Uterus (tissue), 4 donors: ENCODE measurements around the gene PTPRN2. TPM values are rescaled to one million over a fixed set of nuclear protein-coding genes. Genes with fewer than 3 reads are reported as not detected.
"Not testable (repeated sequence)": the region's sequence is repeated elsewhere in the genome, so short reads cannot be mapped to it uniquely, and the experiment has no call there.

Experiments used
- DNase-seq, 2 donors: peaks; one replicate each; pipeline ENCODE4 v3.0.0-alpha.2; 2019 to 2020
- H3K27ac ChIP-seq, 2 donors: fragments of 200-600 bp; sonication (generic); 1 replicate in 1 of 2; 2 replicates in 1 of 2; pipeline ENCODE4 v1.5.1; 2016 to 2018
- H3K27me3 ChIP-seq, 2 donors: fragments of 200-600 bp; sonication (generic); one replicate each; pipeline ENCODE4 v1.5.1; 2018 to 2019; ENCODE audit warnings: control low read depth in 1 of 2
- H3K36me3 ChIP-seq, 2 donors: fragments of 200-600 bp; sonication (generic); one replicate each; pipeline ENCODE4 v1.5.1; 2019; ENCODE audit warnings: control low read depth in 1 of 2
- H3K4me1 ChIP-seq, 2 donors: fragments of 200-600 bp; sonication (generic); one replicate each; pipeline ENCODE4 v1.5.1; 2018 to 2019; ENCODE audit warnings: control low read depth in 1 of 2
- H3K4me3 ChIP-seq, 2 donors: fragments of 200-600 bp; sonication (generic); 1 replicate in 1 of 2; 2 replicates in 1 of 2; pipeline ENCODE4 v1.5.1; 2018 to 2019; ENCODE audit warnings: mild to moderate bottlenecking in 1 of 2
- H3K9me3 ChIP-seq, 2 donors: fragments of 200-600 bp; sonication (generic); one replicate each; pipeline ENCODE4 v1.5.1; 2019; ENCODE audit warnings: control low read depth in 1 of 2
- POLR2A ChIP-seq, 2 donors: fragments of 450-650 bp; IDR thresholded peaks; one replicate each; pipeline ENCODE4 v1.6.1; 2016; ENCODE audit warnings: antibody characterized with exemption in 2 of 2, mild to moderate bottlenecking in 1 of 2, moderate library complexity in 1 of 2
- intact Hi-C: fragments of 100-400 bp; cut with DNase I; formaldehyde crosslinking; loops from one replicate; pipeline ENCODE4 v1.15.1; 2023; ENCODE audit warnings: low total_unique reads
- total RNA-seq, 4 donors: library from RNA; depleted of rRNA in 3 of 4; stranded (reverse); fragments of >200 nt in 3 of 4; gene quantifications; one replicate each; pipeline versions ENCODE4 v1.1.0 to v1.2.4, GENCODE V29; 2014 to 2023
- TF ChIP-seq, protein P1 (sequence below), 4 experiments: fragments of 200-600 bp in 2 of 4; fragments of 450-650 bp in 2 of 4; sonication (generic) in 2 of 4; IDR thresholded peaks; one replicate each; pipeline ENCODE4 v1.5.1; 2016 to 2019; ENCODE audit warnings: antibody characterized with exemption in 4 of 4, mild to moderate bottlenecking in 2 of 4, moderate library complexity in 1 of 4
- donor health status: DM: yes; HTN: yes; CAD: no.

The PTPRN2 gene
- total RNA-seq, 4 donors from 2014 or later: 1.2 to 5.2 (median 2.3) TPM

DNA sequence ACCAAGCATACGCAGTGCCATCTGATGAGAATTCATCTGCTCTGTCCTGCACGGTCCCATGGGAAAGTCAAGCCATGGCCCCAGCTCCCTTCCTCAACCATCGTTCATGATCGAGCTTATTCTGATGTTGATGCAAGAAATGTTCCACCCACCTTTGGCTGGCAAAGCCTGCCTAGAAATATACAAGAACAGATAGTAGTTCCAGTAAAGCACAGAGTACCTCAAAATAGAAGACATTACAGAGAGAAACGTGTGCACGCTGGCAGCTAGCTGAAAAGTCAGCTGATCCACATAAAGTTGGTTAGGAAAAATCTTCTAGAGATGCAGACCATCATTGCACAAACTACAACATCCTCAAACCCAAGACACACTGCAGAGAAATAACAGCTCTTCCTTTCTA lies 127.0 kb downstream of the PTPRN2 start:
- Histone ChIP-seq H3K27me3 (no peaks in the 10 kb centered on the region), H3K36me3 (no peaks in the 10 kb centered on the region), H3K4me3 (no peak overlapping the region), H3K9me3 (no peaks in the 10 kb centered on the region), H3K27ac (no peak overlapping the region), H3K4me1 (no peaks in the 10 kb centered on the region)
- no peak for DNase-seq
- intact Hi-C loops: no loop called here
- TF ChIP-seq, protein P1, sequence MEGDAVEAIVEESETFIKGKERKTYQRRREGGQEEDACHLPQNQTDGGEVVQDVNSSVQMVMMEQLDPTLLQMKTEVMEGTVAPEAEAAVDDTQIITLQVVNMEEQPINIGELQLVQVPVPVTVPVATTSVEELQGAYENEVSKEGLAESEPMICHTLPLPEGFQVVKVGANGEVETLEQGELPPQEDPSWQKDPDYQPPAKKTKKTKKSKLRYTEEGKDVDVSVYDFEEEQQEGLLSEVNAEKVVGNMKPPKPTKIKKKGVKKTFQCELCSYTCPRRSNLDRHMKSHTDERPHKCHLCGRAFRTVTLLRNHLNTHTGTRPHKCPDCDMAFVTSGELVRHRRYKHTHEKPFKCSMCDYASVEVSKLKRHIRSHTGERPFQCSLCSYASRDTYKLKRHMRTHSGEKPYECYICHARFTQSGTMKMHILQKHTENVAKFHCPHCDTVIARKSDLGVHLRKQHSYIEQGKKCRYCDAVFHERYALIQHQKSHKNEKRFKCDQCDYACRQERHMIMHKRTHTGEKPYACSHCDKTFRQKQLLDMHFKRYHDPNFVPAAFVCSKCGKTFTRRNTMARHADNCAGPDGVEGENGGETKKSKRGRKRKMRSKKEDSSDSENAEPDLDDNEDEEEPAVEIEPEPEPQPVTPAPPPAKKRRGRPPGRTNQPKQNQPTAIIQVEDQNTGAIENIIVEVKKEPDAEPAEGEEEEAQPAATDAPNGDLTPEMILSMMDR (IDR thresholded peaks at IDR 0.05): no peak
- no peak for TF ChIP-seq POLR2A (IDR thresholded peaks at IDR 0.05)

DNA sequence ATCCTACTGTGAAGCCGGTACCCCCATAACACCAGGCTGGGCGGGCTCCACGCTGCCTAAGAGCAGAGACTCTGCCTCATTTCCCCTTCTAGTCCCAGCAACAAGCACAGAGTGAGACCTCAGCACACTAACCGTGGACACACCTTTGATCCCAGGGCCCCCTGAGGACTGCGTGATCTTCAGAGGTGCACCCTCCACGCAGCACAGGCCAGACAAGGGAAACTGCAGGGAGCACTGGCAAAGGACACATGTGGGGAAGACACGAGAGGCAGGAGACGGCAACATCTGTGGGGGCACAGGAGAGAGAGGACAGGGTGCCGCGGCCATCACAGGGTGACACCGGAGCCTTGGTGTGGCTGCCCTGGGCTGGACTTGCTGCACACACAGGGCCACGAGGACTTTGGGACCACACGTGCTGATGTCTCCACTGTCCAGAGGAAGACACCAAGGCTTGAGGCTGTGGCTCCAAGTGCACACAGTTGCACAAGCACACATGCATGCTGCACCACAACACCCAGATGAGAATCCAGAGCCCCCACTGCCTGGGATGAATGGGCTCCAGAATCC lies 128.8 kb downstream of the PTPRN2 start:
- TF ChIP-seq POLR2A (IDR thresholded peaks at IDR 0.05): no peak
- TF ChIP-seq, protein P1 (IDR thresholded peaks at IDR 0.05): no peak
- no peak overlapping the region for H3K27ac ChIP-seq
- H3K36me3 ChIP-seq: no peaks in the 10 kb centered on the region
- intact Hi-C loops: no loop called here
- no peak overlapping the region for H3K4me3 ChIP-seq
- DNase-seq: no peak
- H3K27me3 ChIP-seq: no peaks in the 10 kb centered on the region
- no peaks in the 10 kb centered on the region for H3K9me3 ChIP-seq
- H3K4me1 ChIP-seq: no peaks in the 10 kb centered on the region

DNA sequence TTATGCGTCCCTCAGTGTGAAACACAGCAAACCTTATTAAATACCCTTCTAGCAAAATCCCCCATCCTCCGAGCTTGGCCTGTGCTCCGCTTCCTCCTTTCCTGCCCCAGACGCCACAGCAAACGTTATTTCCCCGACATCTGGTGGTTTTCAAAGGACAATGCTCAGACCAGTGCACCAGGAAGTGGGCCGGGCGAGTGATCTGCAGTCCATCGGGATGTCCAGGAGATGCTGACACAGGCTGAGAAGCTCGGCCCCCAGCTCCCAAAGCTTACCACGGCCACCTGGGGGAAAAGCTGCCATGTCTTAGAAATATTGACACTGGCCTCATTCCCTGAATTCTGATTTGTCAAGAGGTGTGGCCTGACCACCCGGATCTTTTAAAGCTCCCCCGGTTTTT lies 129.5 kb downstream of the PTPRN2 start:
- Histone ChIP-seq H3K27ac (no peak overlapping the region), H3K4me3 (no peak overlapping the region), H3K27me3 (no peaks in the 10 kb centered on the region), H3K4me1 (no peaks in the 10 kb centered on the region), H3K9me3 (no peaks in the 10 kb centered on the region), H3K36me3 (no peaks in the 10 kb centered on the region)
- TF ChIP-seq, protein P1 (IDR thresholded peaks at IDR 0.05): no peak
- intact Hi-C loops: no loop called here
- DNase-seq: no peak

DNA sequence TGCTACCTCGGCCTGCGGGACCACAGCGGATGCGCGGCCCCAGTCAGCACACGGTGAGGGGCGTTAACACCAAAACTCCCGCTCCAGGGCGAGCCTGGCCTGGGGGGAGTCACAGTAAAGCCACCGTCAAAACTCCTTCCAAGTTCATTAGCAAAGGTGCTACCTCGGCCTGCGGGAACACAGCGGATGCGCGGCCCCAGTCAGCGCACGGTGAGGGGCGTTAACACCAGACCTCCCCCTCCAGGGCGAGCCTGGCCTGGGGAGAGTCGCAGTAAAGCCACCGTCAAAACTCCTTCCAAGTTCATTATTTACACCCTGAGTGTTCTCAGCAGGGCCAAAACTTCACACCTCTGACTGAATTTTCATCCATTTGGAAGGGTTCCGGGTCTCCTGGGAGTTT lies 130.0 kb downstream of the PTPRN2 start:
- H3K36me3 ChIP-seq, H3K9me3 ChIP-seq, H3K27ac ChIP-seq, H3K4me1 ChIP-seq, H3K4me3 ChIP-seq, intact Hi-C loops, H3K27me3 ChIP-seq, DNase-seq: not testable (repeated sequence)

DNA sequence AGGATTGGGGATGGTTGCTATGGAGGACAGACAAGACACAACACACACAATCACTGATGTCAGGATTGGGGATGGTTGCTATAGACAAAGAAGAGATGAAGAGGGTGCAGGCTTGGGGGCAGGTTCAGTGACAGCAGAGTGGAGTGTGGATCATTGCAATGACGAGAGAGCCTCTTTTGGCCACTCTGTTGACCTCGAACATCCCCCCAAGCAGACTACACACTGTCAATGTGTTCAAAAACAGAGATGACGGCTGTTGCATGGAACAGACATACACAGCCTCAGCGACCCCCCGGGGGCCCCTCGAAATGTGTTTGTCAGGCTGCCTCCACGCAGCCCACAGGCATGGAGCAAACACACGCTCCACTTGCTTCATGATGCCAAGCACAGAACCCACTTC lies 133.0 kb downstream of the PTPRN2 start:
- Histone ChIP-seq H3K27ac (no peak overlapping the region), H3K4me3 (no peak overlapping the region), H3K9me3 (no peaks in the 10 kb centered on the region), H3K27me3 (no peaks in the 10 kb centered on the region), H3K4me1 (no peaks in the 10 kb centered on the region), H3K36me3 (no peaks in the 10 kb centered on the region)
- intact Hi-C loops: no loop called here
- no peak for TF ChIP-seq POLR2A (IDR thresholded peaks at IDR 0.05)
- TF ChIP-seq, protein P1 (IDR thresholded peaks at IDR 0.05): no peak
- DNase-seq: no peak

DNA sequence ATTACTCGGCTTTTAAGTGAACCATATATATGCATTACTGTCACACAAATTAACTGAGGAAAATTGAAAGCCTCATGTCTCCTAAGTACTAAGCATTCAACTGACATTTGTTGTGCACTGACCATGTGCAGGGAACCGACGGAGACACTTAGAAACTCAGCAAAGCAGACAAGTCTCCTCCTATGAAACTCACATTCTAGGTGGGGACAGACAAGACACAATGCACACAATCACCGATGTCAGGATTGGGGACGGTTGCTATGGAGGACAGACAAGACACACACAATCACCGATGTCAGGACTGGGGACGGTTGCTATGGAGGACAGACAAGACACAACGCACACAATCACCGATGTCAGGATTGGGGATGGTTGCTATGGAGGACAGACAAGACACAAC lies 134.0 kb downstream of the PTPRN2 start:
- no peak overlapping the region for H3K4me3 ChIP-seq
- H3K4me1 ChIP-seq: no peaks in the 10 kb centered on the region
- intact Hi-C loops: no loop called here
- no peak for DNase-seq
- TF ChIP-seq, protein P1 (IDR thresholded peaks at IDR 0.05): no peak
- no peak overlapping the region for H3K27ac ChIP-seq
- no peaks in the 10 kb centered on the region for H3K9me3 ChIP-seq
- no peaks in the 10 kb centered on the region for H3K27me3 ChIP-seq
- H3K36me3 ChIP-seq: no peaks in the 10 kb centered on the region
